ENCODE results near the gene C6orf120. TPM values are rescaled to one million over a fixed set of nuclear protein-coding genes. Genes with fewer than 3 reads are reported as not detected.

C6orf120 gene
- total RNA-seq, 1 experiment from 2014 or later: 31.5 TPM

- DNase-seq (ENCODE audit: low read depth, low spot score) (no peak), ATAC-seq (no peak)
- intact Hi-C loops (cut with micrococcal nuclease; ENCODE audit: unreplicated experiment): no loop called here
- no TSS peak for BruUV-seq (replicated peaks)
- Histone ChIP-seq H3K4me1 (ENCODE audit: control insufficient read depth, insufficient read depth, low read length) (peaks cover 7% of the 10 kb centered on the region), H3K27ac (ENCODE audit: low read length) (no peak overlapping the region), H3K4me3 (ENCODE audit: low read depth in 2 of 2, low read length in 2 of 2) (no peak overlapping the region), H3K27me3 (ENCODE audit: control insufficient read depth, insufficient read depth, low read length) (no peaks in the 10 kb centered on the region), H3K36me3 (ENCODE audit: control insufficient read depth, insufficient read depth, low read length) (peaks cover 57% of the 10 kb centered on the region), H3K9me3 (ENCODE audit: control insufficient read depth, insufficient read depth, low read depth, low read length) (no peaks in the 10 kb centered on the region)
- TF ChIP-seq POLR2AphosphoS5 (IDR thresholded peaks at IDR 0.05; ENCODE audit: low read depth, low read length) (no peak), TCF7L2 (IDR thresholded peaks at IDR 0.05; ENCODE audit: low read depth, low read length) (no peak), SIN3A (IDR thresholded peaks at IDR 0.05; ENCODE audit: borderline replicate concordance, insufficient read depth, low read depth, low read length) (no peak), REST (IDR thresholded peaks at IDR 0.05; ENCODE audit: insufficient read depth in 1 of 2, low read depth in 2 of 2, low read length in 1 of 2) (no peak)
- TF ChIP-seq, protein P1, sequence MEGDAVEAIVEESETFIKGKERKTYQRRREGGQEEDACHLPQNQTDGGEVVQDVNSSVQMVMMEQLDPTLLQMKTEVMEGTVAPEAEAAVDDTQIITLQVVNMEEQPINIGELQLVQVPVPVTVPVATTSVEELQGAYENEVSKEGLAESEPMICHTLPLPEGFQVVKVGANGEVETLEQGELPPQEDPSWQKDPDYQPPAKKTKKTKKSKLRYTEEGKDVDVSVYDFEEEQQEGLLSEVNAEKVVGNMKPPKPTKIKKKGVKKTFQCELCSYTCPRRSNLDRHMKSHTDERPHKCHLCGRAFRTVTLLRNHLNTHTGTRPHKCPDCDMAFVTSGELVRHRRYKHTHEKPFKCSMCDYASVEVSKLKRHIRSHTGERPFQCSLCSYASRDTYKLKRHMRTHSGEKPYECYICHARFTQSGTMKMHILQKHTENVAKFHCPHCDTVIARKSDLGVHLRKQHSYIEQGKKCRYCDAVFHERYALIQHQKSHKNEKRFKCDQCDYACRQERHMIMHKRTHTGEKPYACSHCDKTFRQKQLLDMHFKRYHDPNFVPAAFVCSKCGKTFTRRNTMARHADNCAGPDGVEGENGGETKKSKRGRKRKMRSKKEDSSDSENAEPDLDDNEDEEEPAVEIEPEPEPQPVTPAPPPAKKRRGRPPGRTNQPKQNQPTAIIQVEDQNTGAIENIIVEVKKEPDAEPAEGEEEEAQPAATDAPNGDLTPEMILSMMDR (IDR thresholded peaks at IDR 0.05): no peak
- in situ Hi-C loops (cut with HindIII; ENCODE audit: low pct_unique_long_range_greater_than_20kb, low sequenced_read_pairs): no loop called here
- ChIA-PET POLR2A (interaction anchor here (0.6 to 0.7 kb wide), 3 partner anchors 16 to 273 kb away, joined by 3 read pairs; no protein-coding TSS in a partner anchor), CTCF (no interaction called here)
These were observed 7.4 kb downstream of the C6orf120 start for GRCh38 chr6:169709293-169709692.

DNA sequence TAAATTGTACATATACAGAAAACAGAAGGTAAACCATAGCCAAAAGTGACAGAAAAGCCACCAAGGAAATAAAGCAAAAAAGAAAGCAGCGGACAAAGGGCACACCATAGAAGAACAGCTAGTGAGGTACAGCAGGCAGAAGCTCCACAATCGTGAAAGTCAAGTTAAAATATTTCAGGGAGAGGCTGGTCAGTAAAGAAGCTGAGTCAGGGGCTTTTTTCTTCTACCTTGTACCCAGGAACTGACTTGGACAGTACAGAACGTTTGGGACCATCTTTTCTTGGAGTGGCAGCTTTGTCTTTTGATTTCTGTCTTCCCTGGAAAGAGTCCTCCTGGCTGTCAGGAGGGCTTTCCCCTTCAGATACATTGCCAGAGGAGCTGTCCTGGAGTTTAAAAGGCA is 8.1 kb downstream of the C6orf120 start:
- Histone ChIP-seq H3K27ac (ENCODE audit: low read length) (no peak overlapping the region), H3K4me3 (ENCODE audit: low read depth in 2 of 2, low read length in 2 of 2) (no peak overlapping the region), H3K27me3 (ENCODE audit: control insufficient read depth, insufficient read depth, low read length) (no peaks in the 10 kb centered on the region), H3K9me3 (ENCODE audit: control insufficient read depth, insufficient read depth, low read depth, low read length) (no peaks in the 10 kb centered on the region), H3K36me3 (ENCODE audit: control insufficient read depth, insufficient read depth, low read length) (peaks cover 55% of the 10 kb centered on the region), H3K4me1 (ENCODE audit: control insufficient read depth, insufficient read depth, low read length) (peaks cover 1% of the 10 kb centered on the region)
- in situ Hi-C loops (cut with HindIII; ENCODE audit: low pct_unique_long_range_greater_than_20kb, low sequenced_read_pairs): no loop called here
- intact Hi-C loops (cut with micrococcal nuclease; ENCODE audit: unreplicated experiment): no loop called here
- POLR2A ChIA-PET: no interaction called here
- CTCF ChIA-PET: no interaction called here
- DNase-seq (ENCODE audit: low read depth, low spot score): no peak
- no TSS peak for BruUV-seq (replicated peaks)
- TF ChIP-seq, protein P1 (IDR thresholded peaks at IDR 0.05): no peak
- TF ChIP-seq SIN3A (IDR thresholded peaks at IDR 0.05; ENCODE audit: borderline replicate concordance, insufficient read depth, low read depth, low read length) (no peak), POLR2AphosphoS5 (IDR thresholded peaks at IDR 0.05; ENCODE audit: low read depth, low read length) (no peak), TCF7L2 (IDR thresholded peaks at IDR 0.05; ENCODE audit: low read depth, low read length) (no peak), REST (IDR thresholded peaks at IDR 0.05; ENCODE audit: insufficient read depth in 1 of 2, low read depth in 2 of 2, low read length in 1 of 2) (no peak)
- no peak for ATAC-seq

Measured in Panc1 (cell line).